Caco-2 (cell line): ENCODE results near the gene ME3. TPM values are rescaled to one million over a fixed set of nuclear protein-coding genes. Genes with fewer than 3 reads are reported as not detected.
"Not testable (repeated sequence)": the region's sequence is repeated elsewhere in the genome, so short reads cannot be mapped to it uniquely, and the experiment has no call there.

Source experiments
- BruUV-seq: library from RNA; stranded (reverse); fragments of 400-500 nt; replicated peaks from 2 replicates; lab custom pipeline; 2021; lab: Mats Ljungman, UMichigan
- CTCF ChIA-PET: fragments of 300-600 bp; sonication (Branson Sonifier 250); formaldehyde crosslinking; loops from one replicate; lab custom pipeline; 2022; ENCODE audit warnings: antibody characterized with exemption; lab: Charles Lee
- POLR2A ChIA-PET: fragments of 300-600 bp; sonication (Branson Sonifier 250); formaldehyde crosslinking; loops from one replicate; lab custom pipeline; 2022; ENCODE audit warnings: antibody characterized with exemption; lab: Charles Lee
- DNase-seq, 2 experiments: peaks; one replicate each; pipeline versions ENCODE4 v3.0.0 to v3.0.0-alpha.2; 2020 to 2022
- H3K27me3 ChIP-seq: replicated peaks from 2 replicates; pipeline ENCODE4 v1.6.0; 2011; ENCODE audit warnings: low read length; ENCODE audit not compliant: control insufficient read depth, insufficient read depth
- H3K36me3 ChIP-seq: 2 replicates; pipeline ENCODE4 v1.5.1; 2011; ENCODE audit warnings: low read length; ENCODE audit not compliant: control insufficient read depth, insufficient read depth
- H3K4me1 ChIP-seq: fragments of 250-450 bp; sonication (Bioruptor Pico); 2 replicates; pipeline ENCODE4 v1.5.1; 2020; ENCODE audit warnings: mild to moderate bottlenecking
- H3K4me3 ChIP-seq: 2 replicates; pipeline ENCODE4 v1.5.1; 2011; ENCODE audit warnings: low read depth, mild to moderate bottlenecking, control low read depth, low read length
- H3K9me3 ChIP-seq: fragments of 250-450 bp; sonication (Bioruptor Pico); 2 replicates; pipeline ENCODE4 v1.5.1; 2020; ENCODE audit warnings: mild to moderate bottlenecking, moderate library complexity
- H3K27ac Mint-ChIP-seq: one replicate; pipeline ENCODE4 v1.8.0; 2022; ENCODE audit warnings: mixed read lengths; ENCODE audit not compliant: unreplicated experiment
- H3K27me3 Mint-ChIP-seq: one replicate; pipeline ENCODE4 v1.8.0; 2022; ENCODE audit warnings: mixed read lengths; ENCODE audit not compliant: insufficient read depth, unreplicated experiment
- H3K36me3 Mint-ChIP-seq: one replicate; pipeline ENCODE4 v1.8.0; 2022; ENCODE audit warnings: mild to moderate bottlenecking, mixed read lengths; ENCODE audit not compliant: insufficient read depth, unreplicated experiment
- H3K4me1 Mint-ChIP-seq: one replicate; pipeline ENCODE4 v1.8.0; 2022; ENCODE audit warnings: low read depth, mixed read lengths; ENCODE audit not compliant: unreplicated experiment
- H3K4me3 Mint-ChIP-seq: one replicate; pipeline ENCODE4 v1.8.0; 2022; ENCODE audit warnings: mild to moderate bottlenecking, moderate library complexity, mixed read lengths; ENCODE audit not compliant: unreplicated experiment
- H3K9me3 Mint-ChIP-seq: one replicate; pipeline ENCODE4 v1.8.0; 2022; ENCODE audit warnings: mixed read lengths; ENCODE audit not compliant: unreplicated experiment
- CTCF ChIP-seq, 2 experiments: fragments of 200-600 bp in 1 of 2; IDR thresholded peaks; 1 replicate in 1 of 2; 2 replicates in 1 of 2; pipeline versions ENCODE4 v1.5.1 to v1.8.0; 2011 to 2022; ENCODE audit warnings: antibody characterized with exemption in 1 of 2, control low read depth in 1 of 2, inconsistent platforms in 1 of 2, low read depth in 1 of 2, low read length in 1 of 2, mild to moderate bottlenecking in 1 of 2, moderate library complexity in 1 of 2; ENCODE audit not compliant: insufficient read depth in 1 of 2, severe bottlenecking in 1 of 2, unreplicated experiment in 1 of 2
- intact Hi-C: fragments of 100-400 bp; cut with micrococcal nuclease; formaldehyde crosslinking; loops from one replicate; pipeline ENCODE4 v1.10.0; 2022; ENCODE audit not compliant: unreplicated experiment
- total RNA-seq: library from RNA; stranded (reverse); gene quantifications from 2 replicates; pipeline ENCODE4 v1.2.3, GENCODE V29; 2022

Gene ME3
- total RNA-seq, 1 experiment from 2014 or later: 32.8 TPM

- intact Hi-C loops: no loop called here
- H3K36me3 Mint-ChIP-seq: no peaks in the 10 kb centered on the region
- no peaks in the 10 kb centered on the region for H3K4me1 Mint-ChIP-seq
- H3K27me3 Mint-ChIP-seq: no peaks in the 10 kb centered on the region
- ChIA-PET POLR2A (no interaction called here), CTCF (no interaction called here)
- no peak overlapping the region for H3K27ac Mint-ChIP-seq
- H3K4me3 Mint-ChIP-seq: no peak overlapping the region
- Histone ChIP-seq H3K4me1 (no peaks in the 10 kb centered on the region), H3K27me3 (no peaks in the 10 kb centered on the region), H3K4me3 (no peak overlapping the region), H3K36me3 (no peaks in the 10 kb centered on the region), H3K9me3 (no peaks in the 10 kb centered on the region)
- no TSS peak for BruUV-seq
- no peaks in the 10 kb centered on the region for H3K9me3 Mint-ChIP-seq
- no peak for DNase-seq
- TF ChIP-seq CTCF (IDR thresholded peaks at IDR 0.05; ENCODE audit: insufficient read depth in 1 of 2, low read depth in 1 of 2, low read length in 1 of 2, severe bottlenecking in 1 of 2, unreplicated experiment in 1 of 2): no peak
These were observed 236.7 kb downstream of the ME3 start for GRCh38 chr11:86435711-86436110.

- BruUV-seq, H3K9me3 Mint-ChIP-seq, H3K36me3 Mint-ChIP-seq, H3K4me1 ChIP-seq, H3K36me3 ChIP-seq, H3K27ac Mint-ChIP-seq, H3K27me3 ChIP-seq, H3K27me3 Mint-ChIP-seq, H3K4me1 Mint-ChIP-seq, H3K9me3 ChIP-seq, CTCF ChIA-PET, POLR2A ChIA-PET, DNase-seq, H3K4me3 Mint-ChIP-seq, intact Hi-C loops, H3K4me3 ChIP-seq: not testable (repeated sequence)
These were observed 238.9 kb downstream of the ME3 start for GRCh38 chr11:86433361-86434095.

- Histone ChIP-seq H3K27me3 (no peaks in the 10 kb centered on the region), H3K9me3 (peaks cover 6% of the 10 kb centered on the region; the same call in 1 of the 2 replicates), H3K4me1 (no peaks in the 10 kb centered on the region), H3K36me3 (no peaks in the 10 kb centered on the region), H3K4me3 (no peak overlapping the region)
- POLR2A ChIA-PET: no interaction called here
- no TSS peak for BruUV-seq
- no peak for TF ChIP-seq CTCF (IDR thresholded peaks at IDR 0.05; ENCODE audit: insufficient read depth in 1 of 2, low read depth in 1 of 2, low read length in 1 of 2, severe bottlenecking in 1 of 2, unreplicated experiment in 1 of 2)
- intact Hi-C loops: no loop called here
- no peak overlapping the region for H3K4me3 Mint-ChIP-seq
- DNase-seq: no peak
- no peak overlapping the region for H3K27ac Mint-ChIP-seq
- no peaks in the 10 kb centered on the region for H3K36me3 Mint-ChIP-seq
- H3K27me3 Mint-ChIP-seq: peaks cover 2% of the 10 kb centered on the region
- CTCF ChIA-PET: no interaction called here
- H3K9me3 Mint-ChIP-seq: peaks cover 22% of the 10 kb centered on the region
- no peaks in the 10 kb centered on the region for H3K4me1 Mint-ChIP-seq
These were observed 241.2 kb downstream of the ME3 start for GRCh38 chr11:86431258-86431657.
